GM21717 (cell line): ENCODE results near the gene UGT1A6.

Source experiments
- ATAC-seq: cut with Tn5 transposase; IDR thresholded peaks from one replicate; pipeline ENCODE4 v1.9.1; 2021; ENCODE audit warnings: mild to moderate bottlenecking, moderate library complexity; ENCODE audit not compliant: unreplicated experiment

The UGT1A6 gene

DNA sequence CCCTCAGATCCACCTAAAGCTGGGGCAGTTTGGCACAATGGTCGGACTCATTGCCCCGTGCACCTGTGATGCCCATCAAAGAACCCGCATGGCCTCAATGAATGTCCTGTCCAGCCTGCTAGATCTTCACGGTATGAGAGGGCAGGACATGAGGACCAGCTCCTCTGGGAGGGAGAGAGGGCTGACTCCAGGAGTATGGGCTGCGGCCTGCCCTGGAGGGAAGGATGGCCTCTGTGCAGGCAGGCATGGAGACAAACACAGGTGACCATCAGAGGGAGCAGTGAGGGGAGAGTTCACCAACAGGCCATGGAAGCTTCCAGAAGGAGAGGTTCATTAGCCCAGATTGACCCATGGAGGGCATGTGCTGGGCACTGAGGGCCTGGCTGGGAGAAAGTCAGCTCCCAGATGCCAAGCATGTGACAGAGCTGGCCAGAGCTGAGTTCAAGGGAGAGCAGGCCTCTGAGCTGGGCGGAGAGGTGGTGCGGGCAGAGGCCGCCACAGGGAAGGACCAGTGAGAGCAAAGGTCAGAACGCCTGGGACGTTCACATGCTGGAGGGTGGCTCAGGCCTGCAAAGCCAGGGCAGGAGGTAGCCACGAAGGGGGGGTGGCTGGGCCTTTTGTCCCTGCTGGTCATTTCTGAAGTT is 125.4 kb downstream of the UGT1A6 start:
- no peak for ATAC-seq

DNA sequence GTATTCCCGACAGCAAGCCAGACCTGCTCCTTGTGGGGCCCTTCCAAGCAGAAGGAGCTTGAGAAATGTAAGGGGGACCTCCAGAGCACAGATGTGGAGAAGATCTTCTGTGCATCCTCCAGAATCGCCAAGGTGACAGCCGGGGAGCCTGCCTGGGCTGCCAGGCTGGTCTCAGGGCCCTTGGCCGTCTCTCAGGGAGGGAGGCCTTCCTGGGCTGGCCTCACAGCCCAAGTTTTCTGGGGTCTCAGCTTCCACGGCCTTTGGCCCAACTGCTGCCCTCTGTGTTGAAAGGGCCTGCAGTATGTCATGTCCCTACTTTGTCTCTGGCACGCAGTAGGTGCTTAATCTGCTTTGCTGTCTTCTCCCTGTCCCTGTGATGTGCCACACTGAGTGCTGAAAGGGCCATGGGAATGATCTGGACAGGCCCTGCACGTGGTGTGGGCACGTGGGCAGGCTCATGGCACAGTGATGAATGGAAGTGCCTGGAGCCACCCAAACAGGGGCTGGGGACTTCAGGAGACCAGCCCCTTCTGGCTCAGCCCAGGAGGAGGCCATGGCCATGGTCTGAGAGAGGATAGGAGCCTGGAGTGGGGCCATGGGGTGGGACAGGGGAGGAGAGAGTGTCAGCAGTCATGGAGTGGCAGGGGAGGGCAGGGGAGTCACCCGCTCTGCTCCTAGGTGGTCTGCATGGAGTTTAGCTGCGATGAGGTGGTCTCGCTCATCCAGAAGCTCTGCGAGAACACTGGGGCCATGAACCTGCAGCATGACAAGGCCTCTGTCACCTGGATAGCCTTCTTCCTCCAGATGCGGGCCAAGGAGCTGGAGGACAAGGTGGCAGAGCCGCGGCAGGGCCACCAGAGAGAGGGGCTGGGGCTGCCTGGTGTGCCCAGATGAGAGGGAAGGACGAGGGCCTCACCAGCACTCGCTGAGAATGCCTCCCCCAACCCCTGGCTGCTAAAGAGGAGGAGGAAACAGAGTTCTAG is 126.2 kb downstream of the UGT1A6 start:
- no peak for ATAC-seq

DNA sequence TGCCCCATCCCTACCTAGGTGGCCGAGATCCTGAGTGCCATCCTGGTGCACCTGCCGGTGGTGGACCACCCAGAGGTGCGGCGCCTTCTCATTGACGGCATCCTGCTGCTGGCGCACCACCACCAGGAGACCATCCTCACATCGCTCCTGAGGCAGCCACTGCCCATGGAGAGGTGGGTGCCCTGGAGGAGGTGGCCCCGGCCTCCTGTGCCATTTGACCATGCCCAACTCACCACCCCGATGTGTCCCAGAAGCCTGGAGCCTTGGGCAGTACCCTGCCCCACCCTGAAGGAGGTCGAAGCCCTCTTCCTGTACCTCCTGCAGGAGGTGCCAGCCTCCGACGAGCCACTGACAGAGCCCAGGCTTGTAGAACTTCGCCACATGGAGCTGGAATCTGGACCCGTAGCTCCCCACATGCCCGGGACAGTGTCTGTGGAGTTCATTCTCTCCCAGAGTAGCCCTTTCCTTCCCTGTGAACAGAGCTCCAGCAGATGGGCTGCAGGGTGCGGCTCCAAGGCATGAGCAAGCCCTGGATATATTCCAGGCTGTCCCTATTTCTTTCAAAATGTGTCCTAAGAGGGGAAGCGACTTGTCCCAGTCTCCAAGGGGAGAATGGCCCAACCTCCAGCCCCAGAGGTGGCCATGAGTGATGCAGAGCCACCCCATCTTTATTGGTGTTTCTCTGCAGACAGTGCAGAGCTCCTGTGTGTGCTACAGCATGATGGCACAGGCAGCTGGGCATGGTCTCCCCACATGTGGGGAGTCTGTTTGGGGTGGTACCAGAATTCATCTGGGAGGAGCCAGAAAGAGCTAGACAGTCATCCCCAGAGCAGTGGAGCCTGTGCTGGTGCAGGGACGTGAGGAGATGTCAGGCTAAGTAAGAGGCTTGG is 127.4 kb downstream of the UGT1A6 start:
- no peak for ATAC-seq

DNA sequence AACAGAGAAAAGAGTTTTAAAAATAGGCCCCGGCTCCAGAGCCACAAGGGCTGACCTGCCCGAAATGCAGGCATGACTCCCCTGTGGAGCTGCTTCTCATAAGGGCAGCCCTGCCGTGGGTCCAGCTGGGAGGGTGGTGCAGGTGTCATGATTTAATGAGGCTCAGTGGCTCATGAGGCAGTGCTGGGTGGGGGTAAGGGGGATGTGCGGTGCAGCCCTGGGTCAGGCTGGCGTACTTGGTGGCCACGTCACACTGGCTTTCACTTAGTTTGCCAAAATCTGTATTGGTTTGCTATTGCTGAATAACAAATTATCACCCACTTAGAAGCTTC is 128.1 kb downstream of the UGT1A6 start:
- no peak for ATAC-seq

DNA sequence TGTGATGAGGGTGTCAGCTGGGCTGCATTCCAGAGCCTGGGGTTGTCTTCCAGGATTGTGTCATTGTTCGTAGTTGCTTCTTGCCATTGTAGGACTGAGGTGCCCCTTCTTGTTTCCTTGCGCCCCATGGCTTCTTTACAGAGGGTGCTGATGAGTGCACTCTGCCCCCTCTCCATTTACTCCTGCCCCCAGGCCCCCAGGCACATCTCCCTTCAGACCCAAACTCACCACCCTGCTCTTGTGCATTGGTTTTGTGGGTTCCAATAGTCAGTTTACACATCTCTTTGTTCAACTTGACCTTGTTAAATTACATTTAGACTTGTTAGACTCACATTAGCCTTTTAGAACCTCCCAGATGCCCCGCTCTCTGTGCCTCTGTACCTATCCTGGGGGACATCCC is 128.5 kb downstream of the UGT1A6 start:
- no peak for ATAC-seq

DNA sequence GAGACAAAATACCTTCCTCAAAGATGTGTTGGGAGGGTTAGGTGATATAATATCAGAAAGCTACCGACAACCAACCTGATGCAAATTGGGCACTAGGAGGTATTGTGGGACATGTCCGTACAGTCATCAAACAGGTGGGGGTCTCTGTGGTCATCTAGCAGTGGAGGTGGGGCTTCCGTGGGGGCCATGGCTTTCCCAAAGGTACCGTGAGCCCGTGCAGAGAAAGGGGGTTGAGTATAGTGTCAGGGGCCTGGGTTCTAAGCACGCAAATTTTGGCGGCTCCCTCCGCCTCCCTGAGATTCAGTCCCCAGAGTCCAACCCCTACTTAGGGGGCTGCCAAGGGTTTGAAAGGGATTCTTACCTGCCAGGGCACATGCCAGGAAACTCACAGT is 129.0 kb downstream of the UGT1A6 start:
- ATAC-seq = no peak

DNA sequence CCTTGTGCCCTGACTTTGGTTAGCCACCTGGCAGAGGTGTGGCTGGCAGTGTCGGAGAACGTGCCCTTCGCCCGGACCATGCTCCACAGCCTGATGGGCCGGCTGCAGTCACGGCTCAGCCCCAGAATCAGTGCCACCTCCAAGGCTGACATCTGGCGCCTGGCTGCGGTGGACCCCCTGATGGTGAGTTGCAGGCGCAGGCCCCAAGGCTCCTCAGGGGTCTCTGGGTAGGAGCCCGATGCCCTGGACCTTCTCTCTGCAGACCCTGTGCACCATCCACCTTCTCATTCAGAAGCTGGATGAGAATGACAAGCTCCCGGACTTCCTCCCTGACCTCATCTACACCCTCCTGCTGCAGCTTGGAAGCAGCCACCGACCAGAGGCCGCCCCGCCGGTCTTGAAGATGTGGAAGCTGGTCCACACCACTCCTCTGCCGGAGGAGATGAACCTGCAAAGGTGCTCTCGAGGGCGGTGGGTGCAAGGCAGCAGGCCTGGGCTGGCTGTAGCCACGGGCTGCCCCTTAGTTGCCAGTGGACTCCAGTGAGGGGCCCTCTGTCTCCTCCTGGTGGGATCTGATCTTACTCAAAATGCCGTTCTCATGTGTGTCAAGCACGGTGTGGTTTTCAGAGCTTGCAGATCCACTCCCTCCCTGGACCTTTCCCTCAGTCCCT is 129.5 kb downstream of the UGT1A6 start:
- ATAC-seq = no peak
